ENCODE results near the gene VIPR1.

The VIPR1 gene

GRCh38 chr3:42472555-42472954 is 29.9 kb upstream of the VIPR1 start:
- TF ChIP-seq CTCF (IDR thresholded peaks at IDR 0.05; ENCODE audit: borderline replicate concordance, control extremely low read depth, extremely low read depth, insufficient read depth, missing control alignments) = no peak
- no peak for DNase-seq (ENCODE audit: low spot score)
- in situ Hi-C loops (cut with MboI; ENCODE audit: low sequenced_read_pairs, unreplicated experiment) = no loop called here

- DNase-seq (ENCODE audit: low spot score) = no peak
- in situ Hi-C loops (cut with MboI; ENCODE audit: low sequenced_read_pairs, unreplicated experiment) = no loop called here
- no peak for TF ChIP-seq CTCF (IDR thresholded peaks at IDR 0.05; ENCODE audit: borderline replicate concordance, control extremely low read depth, extremely low read depth, insufficient read depth, missing control alignments)
Measured at GRCh38 chr3:42473083-42473932, 29.1 kb upstream of the VIPR1 start.

GRCh38 chr3:42476225-42477125 is 26.0 kb upstream of the VIPR1 start:
- TF ChIP-seq CTCF (IDR thresholded peaks at IDR 0.05; ENCODE audit: borderline replicate concordance, control extremely low read depth, extremely low read depth, insufficient read depth, missing control alignments) = no peak
- DNase-seq (ENCODE audit: low spot score) = no peak
- in situ Hi-C loops (cut with MboI; ENCODE audit: low sequenced_read_pairs, unreplicated experiment) = no loop called here

- in situ Hi-C loops (cut with MboI; ENCODE audit: low sequenced_read_pairs, unreplicated experiment) = no loop called here
- DNase-seq (ENCODE audit: low spot score) = no peak
- TF ChIP-seq CTCF (IDR thresholded peaks at IDR 0.05; ENCODE audit: borderline replicate concordance, control extremely low read depth, extremely low read depth, insufficient read depth, missing control alignments) = no peak
Measured at GRCh38 chr3:42477696-42478095, 24.7 kb upstream of the VIPR1 start.

GRCh38 chr3:42478830-42479229 is 23.6 kb upstream of the VIPR1 start:
- in situ Hi-C loops (cut with MboI; ENCODE audit: low sequenced_read_pairs, unreplicated experiment) = no loop called here
- DNase-seq (ENCODE audit: low spot score) = no peak
- TF ChIP-seq CTCF (IDR thresholded peaks at IDR 0.05; ENCODE audit: borderline replicate concordance, control extremely low read depth, extremely low read depth, insufficient read depth, missing control alignments) = no peak

GRCh38 chr3:42486814-42487565 is 15.5 kb upstream of the VIPR1 start:
- no peak for TF ChIP-seq CTCF (IDR thresholded peaks at IDR 0.05; ENCODE audit: borderline replicate concordance, control extremely low read depth, extremely low read depth, insufficient read depth, missing control alignments)

More at GRCh38 chr3:42486814-42487565, 15.5 kb upstream of the VIPR1 start:
- in situ Hi-C loops (cut with MboI; ENCODE audit: low sequenced_read_pairs, unreplicated experiment) = no loop called here
- DNase-seq (ENCODE audit: low spot score) = peak; percentile 6
